ENCODE results near the gene CALD1.

Gene CALD1

GRCh38 chr7:134820295-134820694 is 40.9 kb downstream of the CALD1 start:
- Histone ChIP-seq H3K4me3 (ENCODE audit: low read depth, low read length, poor library complexity, severe bottlenecking) (no peak overlapping the region), H4K20me1 (ENCODE audit: insufficient read depth, low read length) (no peaks in the 10 kb centered on the region; the same call in 1 of the 2 replicates), H3K9me3 (ENCODE audit: low read length) (no peaks in the 10 kb centered on the region), H3K9ac (ENCODE audit: low read length) (no peak overlapping the region), H3K4me2 (ENCODE audit: low read length) (no peak overlapping the region), H3K79me2 (ENCODE audit: insufficient read depth, low read length) (no peaks in the 10 kb centered on the region), H3F3A (ENCODE audit: insufficient read depth, low read length) (no peaks in the 10 kb centered on the region), H3K9me2 (ENCODE audit: low read depth, low read length) (no peaks in the 10 kb centered on the region; the same call in 1 of the 2 replicates), H3K36me3 (ENCODE audit: insufficient read depth, low read length) (no peaks in the 10 kb centered on the region), H3K4me1 (ENCODE audit: insufficient read depth, low read length, severe bottlenecking) (no peaks in the 10 kb centered on the region), H3K27ac (ENCODE audit: low read depth, low read length, poor library complexity, severe bottlenecking) (no peak overlapping the region), H2AFZ (ENCODE audit: low read length) (no peak overlapping the region), H3K27me3 (ENCODE audit: insufficient read depth, low read length) (no peaks in the 10 kb centered on the region)
- no peak for TF ChIP-seq EZH2 (IDR thresholded peaks at IDR 0.05; ENCODE audit: borderline replicate concordance, low read length)
- no peak for TF ChIP-seq CTCF (IDR thresholded peaks at IDR 0.05; ENCODE audit: low read length)

DNA sequence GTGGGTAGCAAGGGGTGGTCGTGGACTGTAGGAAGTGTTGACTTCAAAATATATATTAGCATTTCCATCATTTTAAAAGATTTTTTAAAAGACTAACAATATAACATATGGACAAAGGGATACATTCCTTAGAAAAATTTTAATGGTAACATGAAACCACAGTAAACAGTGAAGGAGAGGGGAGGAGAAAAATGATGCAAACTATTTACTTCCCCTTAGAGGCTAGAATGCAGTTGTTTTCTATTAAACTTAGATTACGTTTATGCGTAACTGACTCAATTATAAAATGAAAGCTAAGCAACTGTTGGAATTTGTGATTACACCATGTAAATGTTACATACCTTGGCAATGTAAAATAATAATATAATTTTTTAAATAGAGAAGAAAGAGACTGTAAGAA is 41.3 kb downstream of the CALD1 start:
- Histone ChIP-seq H2AFZ (ENCODE audit: low read length) (no peak overlapping the region), H3K9me3 (ENCODE audit: low read length) (no peaks in the 10 kb centered on the region), H3K27me3 (ENCODE audit: insufficient read depth, low read length) (no peaks in the 10 kb centered on the region), H3K9me2 (ENCODE audit: low read depth, low read length) (no peaks in the 10 kb centered on the region; the same call in 1 of the 2 replicates), H3K79me2 (ENCODE audit: insufficient read depth, low read length) (no peaks in the 10 kb centered on the region), H3K4me3 (ENCODE audit: low read depth, low read length, poor library complexity, severe bottlenecking) (no peak overlapping the region), H3K27ac (ENCODE audit: low read depth, low read length, poor library complexity, severe bottlenecking) (no peak overlapping the region), H3K9ac (ENCODE audit: low read length) (no peak overlapping the region), H4K20me1 (ENCODE audit: insufficient read depth, low read length) (no peaks in the 10 kb centered on the region; the same call in 1 of the 2 replicates), H3K36me3 (ENCODE audit: insufficient read depth, low read length) (no peaks in the 10 kb centered on the region), H3K4me1 (ENCODE audit: insufficient read depth, low read length, severe bottlenecking) (no peaks in the 10 kb centered on the region), H3F3A (ENCODE audit: insufficient read depth, low read length) (no peaks in the 10 kb centered on the region), H3K4me2 (ENCODE audit: low read length) (no peak overlapping the region)
- TF ChIP-seq CTCF (IDR thresholded peaks at IDR 0.05; ENCODE audit: low read length) (no peak), EZH2 (IDR thresholded peaks at IDR 0.05; ENCODE audit: borderline replicate concordance, low read length) (no peak)

GRCh38 chr7:134823400-134823799 is 44.0 kb downstream of the CALD1 start:
- Histone ChIP-seq H3K9ac (ENCODE audit: low read length) (no peak overlapping the region), H3F3A (ENCODE audit: insufficient read depth, low read length) (no peaks in the 10 kb centered on the region), H3K9me2 (ENCODE audit: low read depth, low read length) (no peaks in the 10 kb centered on the region; the same call in 1 of the 2 replicates), H3K4me2 (ENCODE audit: low read length) (no peak overlapping the region), H3K27ac (ENCODE audit: low read depth, low read length, poor library complexity, severe bottlenecking) (no peak overlapping the region), H3K79me2 (ENCODE audit: insufficient read depth, low read length) (no peaks in the 10 kb centered on the region), H3K4me3 (ENCODE audit: low read depth, low read length, poor library complexity, severe bottlenecking) (no peak overlapping the region), H4K20me1 (ENCODE audit: insufficient read depth, low read length) (no peaks in the 10 kb centered on the region), H3K36me3 (ENCODE audit: insufficient read depth, low read length) (no peaks in the 10 kb centered on the region), H3K27me3 (ENCODE audit: insufficient read depth, low read length) (no peaks in the 10 kb centered on the region), H3K4me1 (ENCODE audit: insufficient read depth, low read length, severe bottlenecking) (no peaks in the 10 kb centered on the region), H3K9me3 (ENCODE audit: low read length) (no peaks in the 10 kb centered on the region), H2AFZ (ENCODE audit: low read length) (no peak overlapping the region)
- TF ChIP-seq CTCF (IDR thresholded peaks at IDR 0.05; ENCODE audit: low read length), result no peak
- no peak for TF ChIP-seq EZH2 (IDR thresholded peaks at IDR 0.05; ENCODE audit: borderline replicate concordance, low read length)

Measured in OCI-LY1 (cell line).